Measurements from ENCODE around the gene NQO2.
"Not testable (repeated sequence)": the region's sequence is repeated elsewhere in the genome, so short reads cannot be mapped to it uniquely, and the experiment has no call there.

Gene NQO2

GRCh38 chr6:3036861-3037637, 37.4 kb downstream of the NQO2 start:
- in situ Hi-C loops (cut with HindIII; ENCODE audit: low sequenced_read_pairs) = no loop called here

GRCh38 chr6:3037638-3038365, 38.1 kb downstream of the NQO2 start:
- in situ Hi-C loops (cut with HindIII; ENCODE audit: low sequenced_read_pairs) = no loop called here

GRCh38 chr6:3039384-3039783, 39.7 kb downstream of the NQO2 start:
- in situ Hi-C loops (cut with HindIII; ENCODE audit: low sequenced_read_pairs) = no loop called here

- in situ Hi-C loops (cut with HindIII; ENCODE audit: low sequenced_read_pairs) = no loop called here
These were observed 41.5 kb downstream of the NQO2 start for GRCh38 chr6:3041147-3041546.

- in situ Hi-C loops (cut with HindIII; ENCODE audit: low sequenced_read_pairs) = no loop called here
These were observed 41.9 kb downstream of the NQO2 start for GRCh38 chr6:3041606-3042005.

- in situ Hi-C loops (cut with HindIII; ENCODE audit: low sequenced_read_pairs) = no loop called here
These were observed 45.7 kb downstream of the NQO2 start for GRCh38 chr6:3045369-3045768.

GRCh38 chr6:3045777-3046176, 46.1 kb downstream of the NQO2 start:
- in situ Hi-C loops (cut with HindIII; ENCODE audit: low sequenced_read_pairs) = no loop called here

GRCh38 chr6:3046295-3046694, 46.6 kb downstream of the NQO2 start:
- in situ Hi-C loops (cut with HindIII; ENCODE audit: low sequenced_read_pairs) = no loop called here

GRCh38 chr6:3048009-3048408, 48.3 kb downstream of the NQO2 start:
- in situ Hi-C loops (cut with HindIII; ENCODE audit: low sequenced_read_pairs) = not testable (repeated sequence)

- in situ Hi-C loops (cut with HindIII; ENCODE audit: low sequenced_read_pairs) = no loop called here
These were observed 53.0 kb downstream of the NQO2 start for GRCh38 chr6:3052481-3053230.

GRCh38 chr6:3053231-3053508, 53.5 kb downstream of the NQO2 start:
- in situ Hi-C loops (cut with HindIII; ENCODE audit: low sequenced_read_pairs) = no loop called here

- in situ Hi-C loops (cut with HindIII; ENCODE audit: low sequenced_read_pairs) = not testable (repeated sequence)
These were observed 54.8 kb downstream of the NQO2 start for GRCh38 chr6:3054229-3055157.

- in situ Hi-C loops (cut with HindIII; ENCODE audit: low sequenced_read_pairs) = not testable (repeated sequence)
These were observed 55.4 kb downstream of the NQO2 start for GRCh38 chr6:3055158-3055499.

GRCh38 chr6:3057063-3057770, 57.5 kb downstream of the NQO2 start:
- in situ Hi-C loops (cut with HindIII; ENCODE audit: low sequenced_read_pairs) = no loop called here

- in situ Hi-C loops (cut with HindIII; ENCODE audit: low sequenced_read_pairs) = no loop called here
These were observed 59.3 kb downstream of the NQO2 start for GRCh38 chr6:3058957-3059356.

GRCh38 chr6:3060092-3060491, 60.4 kb downstream of the NQO2 start:
- in situ Hi-C loops (cut with HindIII; ENCODE audit: low sequenced_read_pairs) = not testable (repeated sequence)

GRCh38 chr6:3061501-3061941, 61.8 kb downstream of the NQO2 start:
- in situ Hi-C loops (cut with HindIII; ENCODE audit: low sequenced_read_pairs) = no loop called here

GRCh38 chr6:3063340-3063732, 63.6 kb downstream of the NQO2 start:
- in situ Hi-C loops (cut with HindIII; ENCODE audit: low sequenced_read_pairs) = not testable (repeated sequence)

- in situ Hi-C loops (cut with HindIII; ENCODE audit: low sequenced_read_pairs) = no loop called here
These were observed 64.3 kb downstream of the NQO2 start for GRCh38 chr6:3063733-3064700.
